Osteoblast (primary cell): ENCODE measurements around the gene EPHB2. TPM values are rescaled to one million over a fixed set of nuclear protein-coding genes. Genes with fewer than 3 reads are reported as not detected.

Experiments used
- DNase-seq: peaks from one replicate; pipeline ENCODE4 v3.0.0; 2011; ENCODE audit warnings: low spot score, mixed read lengths; ENCODE audit not compliant: insufficient read length; ENCODE audit errors: missing footprints
- H2AFZ ChIP-seq: 2 replicates; pipeline ENCODE4 v1.6.0; 2011; ENCODE audit warnings: mild to moderate bottlenecking, low read length
- H3K27ac ChIP-seq: 2 replicates; pipeline ENCODE4 v1.5.1; 2011; ENCODE audit warnings: mild to moderate bottlenecking, low read depth, low read length, moderate library complexity
- H3K27me3 ChIP-seq: 2 replicates; pipeline ENCODE4 v1.6.0; 2012; ENCODE audit warnings: mild to moderate bottlenecking, control low read depth, inconsistent platforms, low read length, moderate library complexity; ENCODE audit not compliant: insufficient read depth
- H3K36me3 ChIP-seq: 2 replicates; pipeline ENCODE4 v1.5.1; 2011; ENCODE audit warnings: mild to moderate bottlenecking, low read length, control low read depth, moderate library complexity; ENCODE audit not compliant: insufficient read depth
- H3K4me1 ChIP-seq: 2 replicates; pipeline ENCODE4 v1.5.1; 2011; ENCODE audit warnings: mild to moderate bottlenecking, low read length, control low read depth, moderate library complexity; ENCODE audit not compliant: insufficient read depth
- H3K4me2 ChIP-seq: 2 replicates; pipeline ENCODE4 v1.6.0; 2011; ENCODE audit warnings: mild to moderate bottlenecking, low read length; ENCODE audit not compliant: insufficient read depth
- H3K4me3 ChIP-seq: fragments of 200-600 bp; sonication (generic); 3 replicates; pipeline ENCODE4 v1.5.1; 2012; ENCODE audit warnings: mild to moderate bottlenecking, low read length, inconsistent platforms; ENCODE audit not compliant: insufficient read depth
- H3K79me2 ChIP-seq: 2 replicates; pipeline ENCODE4 v1.6.0; 2012; ENCODE audit warnings: mild to moderate bottlenecking, low read length, control low read depth, inconsistent platforms; ENCODE audit not compliant: insufficient read depth
- H3K9me3 ChIP-seq: 2 replicates; pipeline ENCODE4 v1.5.1; 2011; ENCODE audit warnings: low read depth, low read length, control low read depth
- H4K20me1 ChIP-seq: 2 replicates; pipeline ENCODE4 v1.6.0; 2012; ENCODE audit warnings: mild to moderate bottlenecking, low read length, control low read depth; ENCODE audit not compliant: insufficient read depth
- total RNA-seq: library from RNA; depleted of rRNA; stranded (reverse); fragments of >200 nt; gene quantifications from 2 replicates; pipeline ENCODE4 v1.2.3, GENCODE V29; 2012
- TF ChIP-seq, protein P1 (sequence below): IDR thresholded peaks from 2 replicates; pipeline ENCODE4 v1.5.1; 2011; ENCODE audit warnings: mild to moderate bottlenecking, low read depth, low read length, moderate library complexity; ENCODE audit errors: extremely low read depth

EPHB2 gene
- total RNA-seq, 1 donor, result 8.7 TPM

DNA sequence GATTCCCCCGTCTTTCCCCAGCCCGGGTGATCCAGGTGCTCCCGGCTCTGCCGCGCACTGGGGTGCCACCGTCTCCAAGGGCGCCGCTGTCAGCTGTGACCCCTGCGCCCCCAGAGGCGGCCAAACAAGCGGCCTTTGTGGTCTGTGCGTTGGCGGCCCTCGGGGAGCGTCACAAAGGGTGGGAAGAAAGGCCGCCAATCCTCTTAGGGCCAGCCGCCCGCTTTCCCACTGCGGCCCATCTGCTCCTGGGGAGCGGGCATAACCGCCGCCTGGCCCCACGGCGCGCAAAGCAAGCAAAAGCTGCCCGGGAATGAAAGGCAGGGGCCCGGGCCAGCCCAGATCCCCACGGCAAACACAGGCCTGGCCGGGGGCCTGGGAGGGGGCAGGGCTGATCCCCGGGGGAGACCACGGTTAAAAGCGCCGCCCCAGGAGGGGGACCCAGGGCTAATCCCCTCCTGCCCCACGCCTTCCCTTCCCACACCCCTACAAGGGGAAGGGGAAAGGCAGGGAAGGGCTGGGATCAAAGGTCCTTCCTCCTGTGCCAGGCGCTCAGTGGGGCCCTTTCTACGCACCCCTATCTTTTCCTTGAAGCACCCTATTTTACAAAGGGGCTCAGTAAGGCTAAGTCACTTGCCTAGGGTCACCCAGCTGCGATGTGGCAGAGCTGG lies 33.6 kb upstream of the EPHB2 start:
- Histone ChIP-seq H3K4me1 (no peaks in the 10 kb centered on the region), H3K79me2 (no peaks in the 10 kb centered on the region), H2AFZ (no peak overlapping the region), H3K4me2 (no peak overlapping the region), H4K20me1 (no peaks in the 10 kb centered on the region), H3K27me3 (peaks cover 14% of the 10 kb centered on the region), H3K9me3 (no peaks in the 10 kb centered on the region), H3K4me3 (no peak overlapping the region), H3K36me3 (no peaks in the 10 kb centered on the region), H3K27ac (no peak overlapping the region)
- TF ChIP-seq, protein P1, sequence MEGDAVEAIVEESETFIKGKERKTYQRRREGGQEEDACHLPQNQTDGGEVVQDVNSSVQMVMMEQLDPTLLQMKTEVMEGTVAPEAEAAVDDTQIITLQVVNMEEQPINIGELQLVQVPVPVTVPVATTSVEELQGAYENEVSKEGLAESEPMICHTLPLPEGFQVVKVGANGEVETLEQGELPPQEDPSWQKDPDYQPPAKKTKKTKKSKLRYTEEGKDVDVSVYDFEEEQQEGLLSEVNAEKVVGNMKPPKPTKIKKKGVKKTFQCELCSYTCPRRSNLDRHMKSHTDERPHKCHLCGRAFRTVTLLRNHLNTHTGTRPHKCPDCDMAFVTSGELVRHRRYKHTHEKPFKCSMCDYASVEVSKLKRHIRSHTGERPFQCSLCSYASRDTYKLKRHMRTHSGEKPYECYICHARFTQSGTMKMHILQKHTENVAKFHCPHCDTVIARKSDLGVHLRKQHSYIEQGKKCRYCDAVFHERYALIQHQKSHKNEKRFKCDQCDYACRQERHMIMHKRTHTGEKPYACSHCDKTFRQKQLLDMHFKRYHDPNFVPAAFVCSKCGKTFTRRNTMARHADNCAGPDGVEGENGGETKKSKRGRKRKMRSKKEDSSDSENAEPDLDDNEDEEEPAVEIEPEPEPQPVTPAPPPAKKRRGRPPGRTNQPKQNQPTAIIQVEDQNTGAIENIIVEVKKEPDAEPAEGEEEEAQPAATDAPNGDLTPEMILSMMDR, result no peak
- no peak for DNase-seq

DNA sequence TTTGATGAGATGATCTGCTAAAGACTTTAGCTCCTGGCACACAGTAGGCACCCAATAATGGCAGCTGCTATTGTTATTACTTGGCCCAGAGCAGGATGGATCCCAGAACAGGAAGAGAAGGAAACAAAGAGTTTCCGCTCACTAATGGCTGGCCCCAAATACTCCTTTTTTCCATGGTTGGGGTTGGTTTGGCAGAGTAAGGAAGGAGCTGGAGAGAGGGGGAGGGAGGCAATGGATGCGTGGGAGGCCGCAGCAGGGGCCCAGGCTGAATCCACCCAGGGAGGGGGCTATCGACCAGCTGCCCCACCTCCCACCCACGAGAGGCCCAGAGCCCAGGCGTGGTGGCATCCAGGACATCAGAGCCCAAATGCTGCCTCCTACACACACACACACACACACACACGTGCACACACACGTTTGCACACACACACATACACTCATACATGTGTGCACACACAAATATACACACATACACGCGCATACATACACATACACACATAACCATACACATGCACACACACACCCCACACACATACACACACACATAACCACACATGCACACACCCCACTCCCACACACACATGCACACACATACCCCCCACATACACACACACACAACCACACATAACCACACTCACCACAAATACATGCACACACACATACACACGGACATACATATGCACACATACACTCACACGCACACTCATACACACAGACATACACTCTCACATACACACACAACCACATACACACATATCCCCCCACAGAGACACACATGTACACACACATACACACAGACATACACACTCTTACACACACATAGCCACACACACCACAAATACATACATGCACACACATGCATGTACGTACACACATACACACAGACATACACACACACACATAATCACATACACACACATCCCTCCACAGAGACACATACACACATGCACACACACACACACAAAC lies 32.4 kb upstream of the EPHB2 start:
- TF ChIP-seq, protein P1, result no peak
- no peaks in the 10 kb centered on the region for H3K79me2 ChIP-seq
- no peak overlapping the region for H3K4me3 ChIP-seq
- H2AFZ ChIP-seq, result no peak overlapping the region
- peaks cover 13% of the 10 kb centered on the region for H3K27me3 ChIP-seq
- no peaks in the 10 kb centered on the region for H3K36me3 ChIP-seq
- H3K9me3 ChIP-seq, result no peaks in the 10 kb centered on the region
- H3K4me2 ChIP-seq, result no peak overlapping the region
- DNase-seq, result no peak
- no peak overlapping the region for H3K27ac ChIP-seq
- no peaks in the 10 kb centered on the region for H3K4me1 ChIP-seq
- H4K20me1 ChIP-seq, result no peaks in the 10 kb centered on the region

GRCh38 chr1:22680726-22681125 lies 29.9 kb upstream of the EPHB2 start:
- Histone ChIP-seq H3K4me3 (no peak overlapping the region), H3K4me1 (no peaks in the 10 kb centered on the region), H3K9me3 (no peaks in the 10 kb centered on the region), H3K36me3 (no peaks in the 10 kb centered on the region), H2AFZ (no peak overlapping the region), H4K20me1 (no peaks in the 10 kb centered on the region), H3K4me2 (no peak overlapping the region), H3K27me3 (peaks cover 21% of the 10 kb centered on the region), H3K79me2 (no peaks in the 10 kb centered on the region), H3K27ac (no peak overlapping the region)
- TF ChIP-seq, protein P1, result no peak
- no peak for DNase-seq
